ENCODE data around the gene PAX2.

The PAX2 gene

DNA sequence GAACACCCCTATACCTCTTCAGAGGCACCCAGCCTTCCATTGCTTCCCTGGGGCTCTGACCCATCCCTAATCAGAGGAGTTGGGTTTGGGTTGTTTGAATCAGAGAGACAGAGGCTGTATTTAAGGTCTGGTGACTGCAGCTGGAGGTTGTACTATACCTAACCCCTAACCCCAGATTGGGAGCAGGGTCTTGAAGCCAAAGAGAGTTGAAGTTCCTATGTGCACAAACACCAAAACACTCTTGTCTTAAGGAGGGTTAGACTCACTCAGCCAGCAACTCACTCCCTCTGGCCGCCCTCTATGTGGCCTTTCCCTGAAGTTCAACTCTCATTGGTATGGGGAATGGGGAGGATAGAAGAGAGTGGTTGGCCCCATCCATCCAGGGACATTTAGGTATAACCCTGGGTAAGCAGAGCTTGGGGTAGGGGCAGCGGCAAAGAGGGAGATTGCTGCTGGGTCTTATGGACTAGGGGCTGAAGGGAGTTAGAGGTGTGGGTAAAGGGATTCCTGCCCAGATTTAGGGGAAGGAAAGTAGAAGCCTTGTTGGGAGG is 80.0 kb downstream of the PAX2 start:
- no peak for DNase-seq

DNA sequence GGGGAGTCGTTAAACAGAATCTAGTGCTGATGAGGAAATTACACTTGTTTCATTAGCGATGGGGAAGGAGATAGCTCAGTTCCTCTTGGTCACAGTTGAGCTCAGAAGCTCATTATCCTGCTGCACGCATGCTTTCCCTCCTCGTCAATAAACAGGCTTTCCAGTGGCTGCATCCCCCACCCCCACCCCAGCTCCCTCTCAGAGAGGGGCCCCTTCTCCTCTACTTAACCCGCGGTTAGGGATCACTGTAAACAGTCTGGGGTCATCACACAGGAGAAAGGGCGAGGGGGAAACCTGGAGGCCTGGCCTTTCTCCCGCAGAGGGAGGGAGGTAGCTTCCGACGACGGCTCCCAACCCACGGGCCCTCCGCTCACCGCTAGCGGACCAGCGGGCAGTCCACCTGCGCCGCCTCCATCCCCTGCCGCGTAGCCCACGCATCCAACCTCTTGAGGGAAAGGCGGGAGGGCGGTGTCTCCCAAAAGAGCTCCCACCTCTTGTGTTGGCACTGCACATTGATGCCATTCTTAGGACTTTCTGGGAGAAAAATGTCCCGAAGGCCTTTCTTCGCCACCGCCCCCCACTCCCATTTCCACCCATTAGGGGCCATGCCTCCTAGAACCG is 80.8 kb downstream of the PAX2 start:
- no peak for DNase-seq

DNA sequence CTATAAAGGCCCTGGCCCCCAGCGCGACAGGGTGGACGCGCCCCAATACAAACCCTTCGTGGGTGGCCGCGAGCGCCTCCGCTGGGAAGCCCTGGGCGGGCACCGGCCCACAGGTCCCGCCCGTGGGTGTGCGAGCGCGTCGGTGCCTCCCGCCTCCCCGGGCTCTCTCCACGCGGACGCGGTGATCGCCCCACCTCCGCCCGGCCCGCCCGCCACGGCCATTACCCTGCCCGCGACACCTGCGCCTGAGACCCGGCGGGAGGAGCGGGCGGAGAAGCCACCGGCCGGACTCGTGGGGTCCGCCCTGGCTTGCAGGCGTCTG is 81.2 kb downstream of the PAX2 start:
- DNase-seq: no peak

DNA sequence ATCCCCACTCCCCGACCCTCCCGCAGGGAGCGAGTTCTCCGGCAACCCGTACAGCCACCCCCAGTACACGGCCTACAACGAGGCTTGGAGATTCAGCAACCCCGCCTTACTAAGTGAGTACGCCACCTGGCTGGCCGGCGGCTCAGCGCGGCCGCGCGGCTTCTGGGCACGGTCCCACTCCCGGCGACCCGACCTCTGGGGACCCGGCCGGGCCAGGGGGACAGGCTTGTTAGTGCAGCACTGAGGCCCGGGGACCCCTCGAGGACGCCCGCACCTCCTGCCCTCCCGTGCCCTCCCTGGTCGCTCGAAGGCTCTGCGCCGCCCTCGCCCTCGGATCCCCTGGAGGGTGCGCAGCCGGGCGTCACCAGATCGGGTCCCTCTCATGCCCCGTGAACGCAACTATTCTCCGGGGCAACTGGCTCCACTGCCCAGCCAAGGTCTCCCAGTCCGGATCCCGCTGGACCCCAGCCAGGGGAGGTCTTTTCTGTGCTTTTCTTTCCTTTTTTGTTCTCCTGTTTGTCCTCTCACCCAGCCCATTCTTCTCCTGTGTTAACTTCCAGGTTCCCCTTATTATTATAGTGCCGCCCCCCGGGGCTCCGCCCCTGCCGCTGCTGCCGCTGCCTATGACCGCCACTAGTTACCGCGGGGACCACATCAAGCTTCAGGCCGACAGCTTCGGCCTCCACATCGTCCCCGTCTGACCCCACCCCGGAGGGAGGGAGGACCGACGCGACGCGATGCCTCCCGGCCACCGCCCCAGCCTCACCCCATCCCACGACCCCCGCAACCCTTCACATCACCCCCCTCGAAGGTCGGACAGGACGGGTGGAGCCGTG is 81.8 kb downstream of the PAX2 start:
- DNase-seq: no peak

DNA sequence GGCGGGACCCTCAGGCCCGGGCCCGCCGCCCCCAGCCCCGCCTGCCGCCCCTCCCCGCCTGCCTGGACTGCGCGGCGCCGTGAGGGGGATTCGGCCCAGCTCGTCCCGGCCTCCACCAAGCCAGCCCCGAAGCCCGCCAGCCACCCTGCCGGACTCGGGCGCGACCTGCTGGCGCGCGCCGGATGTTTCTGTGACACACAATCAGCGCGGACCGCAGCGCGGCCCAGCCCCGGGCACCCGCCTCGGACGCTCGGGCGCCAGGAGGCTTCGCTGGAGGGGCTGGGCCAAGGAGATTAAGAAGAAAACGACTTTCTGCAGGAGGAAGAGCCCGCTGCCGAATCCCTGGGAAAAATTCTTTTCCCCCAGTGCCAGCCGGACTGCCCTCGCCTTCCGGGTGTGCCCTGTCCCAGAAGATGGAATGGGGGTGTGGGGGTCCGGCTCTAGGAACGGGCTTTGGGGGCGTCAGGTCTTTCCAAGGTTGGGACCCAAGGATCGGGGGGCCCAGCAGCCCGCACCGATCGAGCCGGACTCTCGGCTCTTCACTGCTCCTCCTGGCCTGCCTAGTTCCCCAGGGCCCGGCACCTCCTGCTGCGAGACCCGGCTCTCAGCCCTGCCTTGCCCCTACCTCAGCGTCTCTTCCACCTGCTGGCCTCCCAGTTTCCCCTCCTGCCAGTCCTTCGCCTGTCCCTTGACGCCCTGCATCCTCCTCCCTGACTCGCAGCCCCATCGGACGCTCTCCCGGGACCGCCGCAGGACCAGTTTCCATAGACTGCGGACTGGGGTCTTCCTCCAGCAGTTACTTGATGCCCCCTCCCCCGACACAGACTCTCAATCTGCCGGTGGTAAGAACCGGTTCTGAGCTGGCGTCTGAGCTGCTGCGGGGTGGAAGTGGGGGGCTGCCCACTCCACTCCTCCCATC is 82.7 kb downstream of the PAX2 start:
- no peak for DNase-seq

DNA sequence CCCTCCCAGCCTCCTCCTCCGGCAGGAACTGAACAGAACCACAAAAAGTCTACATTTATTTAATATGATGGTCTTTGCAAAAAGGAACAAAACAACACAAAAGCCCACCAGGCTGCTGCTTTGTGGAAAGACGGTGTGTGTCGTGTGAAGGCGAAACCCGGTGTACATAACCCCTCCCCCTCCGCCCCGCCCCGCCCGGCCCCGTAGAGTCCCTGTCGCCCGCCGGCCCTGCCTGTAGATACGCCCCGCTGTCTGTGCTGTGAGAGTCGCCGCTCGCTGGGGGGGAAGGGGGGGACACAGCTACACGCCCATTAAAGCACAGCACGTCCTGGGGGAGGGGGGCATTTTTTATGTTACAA is 83.3 kb downstream of the PAX2 start:
- no peak for DNase-seq

DNA sequence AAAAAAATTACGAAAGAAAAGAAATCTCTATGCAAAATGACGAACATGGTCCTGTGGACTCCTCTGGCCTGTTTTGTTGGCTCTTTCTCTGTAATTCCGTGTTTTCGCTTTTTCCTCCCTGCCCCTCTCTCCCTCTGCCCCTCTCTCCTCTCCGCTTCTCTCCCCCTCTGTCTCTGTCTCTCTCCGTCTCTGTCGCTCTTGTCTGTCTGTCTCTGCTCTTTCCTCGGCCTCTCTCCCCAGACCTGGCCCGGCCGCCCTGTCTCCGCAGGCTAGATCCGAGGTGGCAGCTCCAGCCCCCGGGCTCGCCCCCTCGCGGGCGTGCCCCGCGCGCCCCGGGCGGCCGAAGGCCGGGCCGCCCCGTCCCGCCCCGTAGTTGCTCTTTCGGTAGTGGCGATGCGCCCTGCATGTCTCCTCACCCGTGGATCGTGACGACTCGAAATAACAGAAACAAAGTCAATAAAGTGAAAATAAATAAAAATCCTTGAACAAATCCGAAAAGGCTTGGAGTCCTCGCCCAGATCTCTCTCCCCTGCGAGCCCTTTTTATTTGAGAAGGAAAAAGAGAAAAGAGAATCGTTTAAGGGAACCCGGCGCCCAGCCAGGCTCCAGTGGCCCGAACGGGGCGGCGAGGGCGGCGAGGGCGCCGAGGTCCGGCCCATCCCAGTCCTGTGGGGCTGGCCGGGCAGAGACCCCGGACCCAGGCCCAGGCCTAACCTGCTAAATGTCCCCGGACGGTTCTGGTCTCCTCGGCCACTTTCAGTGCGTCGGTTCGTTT is 83.9 kb downstream of the PAX2 start:
- no peak for DNase-seq

DNA sequence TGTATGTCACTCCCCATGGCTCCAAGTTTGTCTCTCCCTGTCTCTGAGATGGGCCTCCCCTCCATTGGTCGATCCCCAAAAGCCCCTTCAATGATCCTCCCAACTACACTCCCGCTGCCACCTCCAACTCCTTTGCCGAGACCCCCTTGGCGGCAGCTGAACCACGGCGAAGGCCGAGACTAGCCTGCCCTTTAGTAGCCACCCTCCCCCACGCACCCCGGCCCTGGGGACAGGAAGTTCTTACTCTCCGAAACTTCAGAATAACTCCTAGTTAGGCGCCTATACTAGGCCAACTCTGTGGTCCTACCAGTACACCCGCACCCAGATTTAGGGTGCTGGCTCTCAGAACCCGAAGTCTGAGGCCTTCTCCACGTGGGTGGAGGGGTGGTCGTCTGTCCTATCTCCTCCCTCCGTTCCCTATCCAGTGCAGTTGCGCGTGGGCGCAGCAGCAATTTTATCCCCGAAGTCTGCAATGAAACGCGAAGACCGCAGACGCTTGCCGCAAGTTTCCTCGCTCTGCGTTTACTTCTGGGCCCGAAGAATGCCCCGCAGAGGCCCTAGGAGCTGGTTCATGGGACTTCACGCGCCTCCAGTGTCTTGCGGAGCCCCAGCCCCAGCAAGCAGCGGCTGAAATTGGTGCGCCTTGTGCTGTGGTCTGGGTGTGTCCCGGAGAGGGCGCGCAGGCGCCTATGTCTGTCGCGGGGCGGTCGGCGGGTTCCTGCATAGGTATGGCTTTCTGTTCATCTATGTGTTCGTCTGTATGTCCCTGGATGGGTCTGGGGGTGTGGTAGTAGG is 84.7 kb downstream of the PAX2 start:
- DNase-seq: no peak

DNA sequence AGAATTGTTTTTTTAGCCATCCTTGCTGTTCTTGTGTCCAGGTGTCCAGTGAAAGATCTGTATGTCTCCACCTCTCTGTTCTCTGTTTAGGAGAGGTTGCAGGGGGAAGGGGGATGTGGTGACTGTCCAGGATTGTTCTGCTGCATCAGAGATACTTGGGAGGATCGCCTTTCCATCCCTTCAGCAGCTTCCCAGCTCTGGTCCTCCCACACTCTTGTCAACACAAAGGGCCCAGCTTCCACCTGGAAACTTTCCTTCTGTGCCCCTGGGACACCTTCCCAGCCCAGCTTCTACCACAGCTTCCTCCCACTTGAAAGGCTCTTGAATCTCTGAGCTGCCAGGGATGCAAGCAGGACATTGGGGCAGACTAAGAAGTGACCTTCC is 85.3 kb downstream of the PAX2 start:
- no peak for DNase-seq

DNA sequence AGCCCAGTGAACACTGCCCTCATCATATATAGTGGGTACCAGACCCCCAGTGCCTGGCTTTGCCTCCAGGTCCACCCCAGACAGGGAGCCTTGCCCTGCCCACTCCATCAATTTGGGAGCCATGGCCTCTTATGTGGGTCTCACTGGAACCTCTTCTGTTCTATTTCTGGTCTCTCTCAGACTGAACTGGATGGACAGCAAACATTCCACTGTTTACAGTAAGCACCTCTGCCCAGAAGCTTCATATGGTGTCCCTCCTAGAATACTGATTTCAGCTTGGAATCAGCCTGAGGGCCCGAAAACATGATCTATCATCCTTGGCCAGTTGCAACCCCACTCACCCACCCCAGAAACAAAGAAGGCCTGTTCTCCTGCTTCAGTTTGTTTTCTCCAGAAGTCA is 86.4 kb downstream of the PAX2 start:
- DNase-seq: no peak

DNA sequence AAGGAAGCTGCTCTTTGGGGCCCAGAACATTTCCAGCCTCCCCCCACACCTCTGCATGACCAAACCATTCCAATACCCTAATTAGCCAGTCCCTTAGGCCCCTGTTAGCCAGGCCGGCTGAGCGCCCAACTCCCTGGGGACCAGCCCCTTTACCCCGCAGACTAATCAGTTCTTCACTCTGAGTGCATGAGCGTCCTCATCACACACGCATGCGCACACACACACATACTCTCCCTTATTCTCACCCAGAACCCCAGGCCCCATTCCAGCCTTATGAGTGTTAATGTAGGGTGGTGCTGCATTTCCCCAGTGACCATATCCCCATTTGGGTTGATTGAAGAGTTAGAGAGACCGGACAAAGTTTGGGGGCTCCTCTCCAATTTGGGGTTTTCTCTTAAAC is 90.4 kb downstream of the PAX2 start:
- DNase-seq: no peak

DNA sequence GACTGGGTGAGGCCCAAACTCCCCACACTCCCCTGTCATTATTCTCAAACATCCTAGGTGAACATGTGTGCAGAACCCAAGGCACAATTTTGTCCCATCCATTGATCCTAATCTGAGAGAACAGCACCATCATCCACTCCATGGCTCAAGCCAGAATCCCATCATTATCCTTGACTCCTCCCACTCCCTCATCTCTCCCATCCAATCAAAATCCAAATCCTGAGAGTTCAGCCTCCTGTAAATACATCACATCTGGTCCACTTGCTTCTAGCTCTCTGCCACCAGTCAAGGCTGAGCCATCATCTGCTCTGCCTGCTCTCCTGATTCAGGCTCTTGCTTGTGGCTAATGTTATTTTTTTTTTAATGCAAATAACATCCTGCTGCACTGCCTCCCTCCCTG is 91.5 kb downstream of the PAX2 start:
- DNase-seq: no peak

DNA sequence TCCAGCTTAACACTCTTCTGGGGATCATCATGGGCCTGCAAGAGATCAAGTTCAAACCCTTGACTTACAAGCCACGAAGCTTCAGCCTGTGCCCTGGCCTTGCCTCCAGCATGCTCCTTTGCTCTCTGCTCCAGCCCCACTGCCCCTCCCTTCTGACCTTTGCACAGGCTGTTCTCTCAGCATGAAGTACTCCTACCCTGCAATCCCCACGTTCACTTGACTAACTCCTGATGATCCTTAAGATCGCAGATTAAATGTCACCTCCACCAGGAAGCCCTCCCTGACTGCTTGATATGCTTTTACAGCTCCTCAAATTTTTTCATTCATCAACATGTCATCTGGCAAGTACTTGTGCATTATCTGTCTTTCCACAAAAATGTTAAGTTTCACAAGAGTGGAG is 91.9 kb downstream of the PAX2 start:
- no peak for DNase-seq

DNA sequence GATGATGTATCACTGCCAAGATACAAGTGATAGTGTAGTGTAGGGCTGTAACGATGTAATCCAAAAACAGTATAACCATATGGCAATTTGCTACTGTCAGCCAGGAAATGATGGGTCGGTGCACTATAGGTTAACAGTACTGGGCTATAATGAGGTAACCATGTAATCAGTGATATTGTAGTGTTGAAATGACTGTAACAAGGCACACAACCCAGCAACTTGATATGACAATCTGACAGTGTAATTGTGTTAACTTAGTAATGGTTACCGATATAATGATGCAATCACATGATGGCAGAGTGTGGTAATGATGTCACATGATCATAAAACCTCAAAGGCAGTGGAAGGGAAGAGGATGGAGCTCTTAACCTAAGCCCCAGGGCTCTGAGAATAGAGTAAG is 93.6 kb downstream of the PAX2 start:
- no peak for DNase-seq

DNA sequence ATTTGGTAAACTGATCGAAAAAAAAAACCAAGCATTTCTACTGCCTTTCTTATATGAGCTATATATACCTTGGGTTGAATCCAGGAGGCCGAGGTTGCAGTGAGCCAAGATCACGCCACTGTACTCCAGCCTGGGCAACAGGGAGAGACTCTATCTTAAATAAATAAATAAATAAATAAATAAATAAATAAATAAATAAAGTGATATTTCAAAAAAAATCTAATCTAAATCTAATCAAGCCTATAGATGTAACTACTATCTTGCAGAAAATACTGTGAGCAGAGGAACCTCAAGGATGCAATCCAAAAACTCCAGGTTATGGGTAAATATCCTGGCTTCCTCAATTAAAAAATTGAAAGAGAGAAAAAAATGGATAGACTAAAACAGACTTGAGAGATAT is 96.1 kb downstream of the PAX2 start:
- DNase-seq: no peak

DNA sequence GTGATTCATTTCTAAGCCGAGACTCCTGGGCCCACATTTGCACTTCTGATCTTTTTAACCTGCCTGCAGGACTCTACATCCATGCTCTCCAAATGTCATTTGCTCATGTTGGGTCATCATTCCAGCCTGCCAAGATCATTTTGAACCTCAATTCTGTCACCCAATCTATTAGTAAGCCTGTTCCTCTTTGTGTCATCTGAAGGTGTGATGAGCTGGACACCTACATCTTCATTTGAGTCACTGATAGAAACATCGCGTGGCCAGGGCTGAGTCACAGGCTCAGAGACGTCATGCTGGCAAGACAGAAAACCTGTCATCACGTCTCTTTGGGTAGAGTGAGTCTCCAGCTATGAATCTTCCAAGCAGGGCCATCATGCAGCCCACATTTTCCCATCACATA is 102.1 kb downstream of the PAX2 start:
- DNase-seq: no peak

DNA sequence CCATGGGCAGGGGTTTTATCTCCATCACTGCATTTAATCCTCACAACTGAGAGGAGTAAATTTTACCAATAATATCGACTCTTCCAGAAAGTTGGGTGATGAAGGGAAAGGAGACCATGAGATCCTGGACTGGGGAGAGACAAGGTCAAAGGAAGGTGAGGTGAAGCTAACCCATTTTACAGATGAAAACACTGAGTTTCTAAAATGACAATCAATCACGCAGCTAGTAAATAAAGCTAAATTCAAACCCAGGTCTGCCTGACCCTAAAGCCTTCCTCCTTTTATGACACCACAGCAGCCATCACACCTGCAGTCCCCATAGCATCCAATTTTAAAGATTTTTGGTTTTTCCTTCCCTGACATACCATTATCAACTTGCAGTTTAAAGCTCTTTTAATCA is 103.4 kb downstream of the PAX2 start:
- DNase-seq: no peak

DNA sequence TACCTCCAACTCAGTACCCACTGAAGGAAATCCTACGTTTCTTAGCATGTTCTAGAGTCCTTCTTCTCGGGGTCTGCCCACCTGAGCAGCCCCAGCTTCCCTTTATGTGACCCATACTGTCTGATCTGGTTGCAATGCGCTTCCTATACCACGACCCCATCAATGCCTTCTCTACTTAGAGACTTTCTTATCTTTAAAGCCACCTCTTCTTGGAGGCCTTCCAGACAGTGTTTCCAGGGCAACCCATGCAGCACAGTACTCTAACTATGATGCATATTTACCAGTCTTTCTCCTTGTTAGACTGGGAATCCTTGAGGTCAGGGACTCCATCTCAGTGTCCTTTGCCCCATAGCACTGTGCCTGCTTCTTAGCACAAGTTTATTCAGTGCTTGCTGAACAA is 112.9 kb downstream of the PAX2 start:
- no peak for DNase-seq

DNA sequence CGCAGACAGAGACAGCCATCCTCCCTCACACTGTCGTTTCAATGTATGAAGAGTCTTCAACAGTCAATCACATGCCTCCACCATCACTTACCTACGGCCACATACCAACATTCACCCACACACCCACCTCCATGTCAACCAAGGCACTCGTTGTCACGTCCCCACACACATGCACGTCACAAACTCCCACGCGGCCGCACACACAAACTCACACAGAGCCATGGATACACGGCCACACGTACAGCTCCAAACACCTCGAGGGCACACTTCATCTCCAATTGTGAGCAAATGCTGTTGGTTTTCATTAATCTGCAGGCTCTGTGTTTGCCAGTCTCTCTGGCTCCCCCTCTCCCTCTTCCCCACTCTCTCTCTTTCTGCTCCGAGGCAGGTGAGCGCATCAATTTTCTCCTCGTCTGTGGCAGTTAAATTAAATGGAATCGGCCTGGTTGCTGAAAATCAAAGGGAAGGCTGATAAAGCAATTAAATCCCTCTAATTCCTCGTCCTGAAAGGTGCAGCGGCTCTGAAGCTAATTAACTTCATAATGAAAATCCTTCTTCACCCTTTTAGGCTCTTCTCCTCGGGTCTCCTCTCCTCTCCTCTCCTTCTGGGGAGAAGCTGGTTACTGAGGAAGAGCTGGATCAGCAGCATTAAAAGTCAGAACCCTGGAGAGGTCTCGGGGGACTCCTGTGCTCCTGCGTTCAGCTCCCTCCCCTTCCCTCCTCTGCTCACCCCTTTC is 113.5 kb downstream of the PAX2 start:
- DNase-seq: no peak

DNA sequence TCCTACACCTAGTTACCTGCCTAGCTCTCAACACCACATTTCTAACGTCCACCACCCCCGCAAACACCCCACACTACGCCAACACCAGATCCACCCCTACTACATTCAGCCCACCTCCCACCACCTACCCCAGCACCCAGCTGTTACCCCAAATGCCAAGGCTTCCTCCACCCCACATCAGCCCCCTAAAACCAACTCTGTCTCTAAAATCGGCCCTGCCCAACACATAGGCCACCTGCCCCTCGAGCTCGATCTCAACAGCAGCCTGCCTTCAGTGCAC is 114.0 kb downstream of the PAX2 start:
- no peak for DNase-seq

DNA sequence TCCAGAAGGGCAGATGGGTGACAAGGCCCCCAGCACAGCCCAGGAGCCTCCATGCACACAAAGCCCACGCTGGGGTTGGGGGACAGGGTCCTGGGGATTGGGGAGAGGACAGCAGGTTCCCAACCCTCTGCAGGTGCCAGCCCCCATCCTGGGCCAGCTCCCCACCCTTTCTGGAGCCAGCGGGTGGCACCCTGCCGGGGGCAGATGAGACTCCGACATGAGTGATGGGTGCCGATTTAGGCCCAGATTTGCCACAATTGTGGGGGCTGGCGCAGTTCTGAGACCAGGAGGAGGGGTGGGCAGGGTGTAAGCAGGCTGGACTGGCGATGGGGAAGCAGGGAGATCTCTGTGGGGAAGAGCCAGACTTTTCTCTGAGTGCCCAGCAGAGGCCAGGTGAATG is 118.1 kb downstream of the PAX2 start:
- no peak for DNase-seq

All from cerebellar nuclear complex (tissue), 1 donor.